H1 (cell line): Measurements from ENCODE around the gene NOP16. TPM values are rescaled to one million over a fixed set of nuclear protein-coding genes. Genes with fewer than 3 reads are reported as not detected.

Source experiments
- CTCF ChIA-PET: fragments of 300-600 bp; sonication (Branson Sonifier 250); formaldehyde crosslinking; loops from one replicate; lab custom pipeline; 2021; ENCODE audit not compliant: partially characterized antibody; lab: Charles Lee
- POLR2A ChIA-PET: fragments of 300-600 bp; sonication (Branson Sonifier 250); formaldehyde crosslinking; loops from one replicate; lab custom pipeline; 2021; ENCODE audit warnings: inconsistent platforms; ENCODE audit not compliant: partially characterized antibody; lab: Charles Lee
- DNase-seq, 2 experiments: peaks; one replicate each; pipeline versions ENCODE4 v3.0.0 to v3.0.0-alpha.2; 2010 to 2022; ENCODE audit warnings: low spot score in 2 of 2, low read depth in 1 of 2, mixed read lengths in 1 of 2
- FAIRE-seq: peaks from 2 replicates; lab custom pipeline; 2011; peaks lifted over from hg19 to GRCh38; lab: Jason Lieb, UNC
- H2AFZ ChIP-seq: 2 replicates; pipeline ENCODE4 v1.8.1; 2012; ENCODE audit warnings: low read length, inconsistent platforms
- H2AK5ac ChIP-seq: 2 replicates; pipeline ENCODE4 v1.6.1; 2013; ENCODE audit warnings: low read depth, low read length
- H2BK120ac ChIP-seq: replicated peaks from 2 replicates; pipeline ENCODE3; 2013; ENCODE audit warnings: low read depth, low read length, inconsistent platforms
- H2BK12ac ChIP-seq: 2 replicates; pipeline ENCODE4 v1.6.1; 2013; ENCODE audit warnings: low read depth, low read length
- H2BK15ac ChIP-seq: 2 replicates; pipeline ENCODE4 v1.6.1; 2013; ENCODE audit warnings: low read length
- H2BK20ac ChIP-seq: 2 replicates; pipeline ENCODE4 v1.6.1; 2013; ENCODE audit warnings: low read length
- H2BK5ac ChIP-seq: 2 replicates; pipeline ENCODE4 v1.6.1; 2013; ENCODE audit warnings: low read depth, low read length
- H3K14ac ChIP-seq: 2 replicates; pipeline ENCODE4 v1.6.1; 2013; ENCODE audit warnings: inconsistent platforms; ENCODE audit not compliant: insufficient read length
- H3K18ac ChIP-seq: 2 replicates; pipeline ENCODE4 v1.6.1; 2013; ENCODE audit warnings: low read length; ENCODE audit errors: extremely low read depth
- H3K23ac ChIP-seq: 2 replicates; pipeline ENCODE4 v1.6.1; 2013; ENCODE audit warnings: inconsistent platforms; ENCODE audit not compliant: insufficient read length
- H3K23me2 ChIP-seq: 2 replicates; pipeline ENCODE4 v1.6.1; 2013; ENCODE audit warnings: low read depth, low read length
- H3K27ac ChIP-seq: 2 replicates; pipeline ENCODE4 v1.6.1; 2011; ENCODE audit warnings: low read depth, low read length, inconsistent platforms
- H3K27me3 ChIP-seq, 4 experiments: replicated peaks in 1 of 4; 1 replicate in 1 of 4; 2 replicates in 3 of 4; pipeline versions ENCODE4 v1.6.1 to v1.8.1; 2011 to 2013; ENCODE audit warnings: low read length in 3 of 4, mild to moderate bottlenecking in 3 of 4, inconsistent platforms in 2 of 4, mixed read lengths in 2 of 4, moderate library complexity in 1 of 4; ENCODE audit not compliant: control insufficient read depth in 3 of 4, insufficient read depth in 3 of 4; ENCODE audit errors: extremely low read depth in 1 of 4
- H3K36me3 ChIP-seq, 4 experiments: 2 replicates each; pipeline versions ENCODE4 v1.6.1 to v1.8.1; 2011 to 2013; ENCODE audit warnings: mild to moderate bottlenecking in 4 of 4, low read length in 3 of 4, moderate library complexity in 2 of 4, control low read depth in 1 of 4, inconsistent platforms in 1 of 4; ENCODE audit not compliant: insufficient read depth in 4 of 4, control insufficient read depth in 2 of 4
- H3K4ac ChIP-seq: replicated peaks from 2 replicates; pipeline ENCODE3; 2013; ENCODE audit warnings: low read length, low read depth, mixed read lengths, inconsistent platforms; ENCODE audit not compliant: insufficient read length
- H3K4me1 ChIP-seq, 4 experiments: replicated peaks in 1 of 4; 1 replicate in 1 of 4; 2 replicates in 3 of 4; pipeline versions ENCODE4 v1.6.1 to v1.8.1; 2011 to 2013; ENCODE audit warnings: low read length in 3 of 4, inconsistent platforms in 2 of 4, mixed read lengths in 1 of 4; ENCODE audit not compliant: insufficient read depth in 4 of 4, control insufficient read depth in 3 of 4
- H3K4me2 ChIP-seq, 2 experiments: 2 replicates each; pipeline versions ENCODE4 v1.6.1 to v1.8.1; 2011 to 2013; ENCODE audit warnings: low read depth in 2 of 2, low read length in 2 of 2, control low read depth in 1 of 2, inconsistent platforms in 1 of 2, mild to moderate bottlenecking in 1 of 2; ENCODE audit not compliant: insufficient read depth in 1 of 2
- H3K4me3 ChIP-seq, 4 experiments: fragments of 200-600, 300-600 bp in 1 of 4; sonication (generic), shearing (Covaris generic), sonication (Bioruptor Twin) in 1 of 4; 2 replicates each; pipeline versions ENCODE4 v1.5.1 to v1.8.1; 2011 to 2016; ENCODE audit warnings: low read length in 4 of 4, low read depth in 3 of 4, control low read depth in 2 of 4, inconsistent platforms in 2 of 4, mild to moderate bottlenecking in 2 of 4, mixed read lengths in 1 of 4, moderate library complexity in 1 of 4; ENCODE audit not compliant: insufficient read depth in 2 of 4; ENCODE audit errors: extremely low read depth in 1 of 4
- H3K56ac ChIP-seq: replicated peaks from 2 replicates; pipeline ENCODE3; 2013; ENCODE audit warnings: low read depth, mild to moderate bottlenecking, mixed read lengths, low read length, inconsistent platforms; ENCODE audit not compliant: insufficient read length
- H3K79me1 ChIP-seq: 2 replicates; pipeline ENCODE4 v1.6.1; 2013; ENCODE audit warnings: low read depth, low read length, control low read depth
- H3K79me2 ChIP-seq, 2 experiments: 2 replicates each; pipeline versions ENCODE4 v1.6.1 to v1.8.1; 2012 to 2013; ENCODE audit warnings: low read length in 2 of 2, mild to moderate bottlenecking in 2 of 2, inconsistent platforms in 1 of 2; ENCODE audit not compliant: insufficient read depth in 2 of 2, control insufficient read depth in 1 of 2
- H3K9ac ChIP-seq, 4 experiments: replicated peaks in 1 of 4; 1 replicate in 1 of 4; 2 replicates in 3 of 4; pipeline versions ENCODE4 v1.6.1 to v1.8.1; 2011 to 2013; ENCODE audit warnings: low read depth in 3 of 4, low read length in 3 of 4, control low read depth in 2 of 4, mild to moderate bottlenecking in 2 of 4, moderate library complexity in 2 of 4, inconsistent platforms in 1 of 4; ENCODE audit errors: extremely low read depth in 1 of 4
- H3K9me3 ChIP-seq, 2 experiments: 2 replicates each; pipeline versions ENCODE4 v1.6.1 to v1.8.1; 2012 to 2013; ENCODE audit warnings: mild to moderate bottlenecking in 2 of 2, moderate library complexity in 2 of 2, control low read depth in 1 of 2, inconsistent platforms in 1 of 2, low read depth in 1 of 2, low read length in 1 of 2, mixed read lengths in 1 of 2; ENCODE audit not compliant: insufficient read depth in 2 of 2
- H4K20me1 ChIP-seq, 2 experiments: replicated peaks in 1 of 2; 2 replicates each; pipeline versions ENCODE3 to v1.8.1; 2011 to 2013; ENCODE audit warnings: inconsistent platforms in 2 of 2, low read length in 2 of 2, mild to moderate bottlenecking in 1 of 2; ENCODE audit not compliant: insufficient read depth in 2 of 2, control insufficient read depth in 1 of 2
- H4K5ac ChIP-seq: 2 replicates; pipeline ENCODE4 v1.6.1; 2013; ENCODE audit warnings: low read length, low read depth, mixed read lengths, inconsistent platforms; ENCODE audit not compliant: insufficient read length
- H4K8ac ChIP-seq: 2 replicates; pipeline ENCODE4 v1.8.0; 2013; ENCODE audit warnings: mild to moderate bottlenecking, moderate library complexity, low read length, inconsistent platforms; ENCODE audit not compliant: insufficient read depth; ENCODE audit errors: extremely low read depth
- H4K91ac ChIP-seq: replicated peaks from 2 replicates; pipeline ENCODE3; 2013; ENCODE audit warnings: low read length, mixed read lengths, inconsistent platforms; ENCODE audit not compliant: insufficient read length
- GTF2F1 ChIP-seq: IDR thresholded peaks from 2 replicates; pipeline ENCODE4 v1.6.1; 2012; ENCODE audit warnings: low read depth, low read length, improper control_type of control experiment, borderline replicate concordance
- WGBS, 2 experiments: shearing (Covaris generic) in 1 of 2; methylation state at CpG; one replicate each; pipeline versions ENCODE4 v1.1.6 to v1.1.7; 2013 to 2015; ENCODE audit warnings: low lambda C conversion rate in 2 of 2, mixed read lengths in 2 of 2, inconsistent platforms in 1 of 2, low coverage in 1 of 2, missing lambda C conversion rate in 1 of 2; ENCODE audit not compliant: insufficient replicate concordance in 2 of 2, insufficient coverage in 1 of 2, insufficient read length in 1 of 2; ENCODE audit errors: extremely low coverage in 1 of 2, missing lambda C conversion rate in 1 of 2; 5-methylcytosine and 5-hydroxymethylcytosine counted together
- polyA plus RNA-seq, 7 experiments: library from polyadenylated mRNA; depleted of rRNA in 3 of 7; stranded (reverse) in 5 of 7; unstranded in 2 of 7; fragments of >200 nt in 5 of 7; fragments of 200-250 nt in 2 of 7; gene quantifications; 1 replicate in 5 of 7; 2 replicates in 1 of 7; 4 replicates in 1 of 7; pipeline versions ENCODE4 v1.2.1 to v1.2.3, GENCODE V29; 2011 to 2013; ENCODE audit warnings: missing spikeins in 2 of 7, mixed read lengths in 2 of 7
- total RNA-seq: library from RNA; stranded (reverse); fragmentation: NEBNext Ultra II Directional; extraction: Animal tissue kit (Norgen Biotek cat#: 25700); gene quantifications from 2 replicates; pipeline ENCODE4 v1.2.1, GENCODE V29; 2021

NOP16 gene
- total and polyA plus RNA-seq, 2 of the 8 experiments (the other 6 are each of a cell fraction or from before 2014, with no cell fraction given): 46.9 to 65.2 TPM

DNA sequence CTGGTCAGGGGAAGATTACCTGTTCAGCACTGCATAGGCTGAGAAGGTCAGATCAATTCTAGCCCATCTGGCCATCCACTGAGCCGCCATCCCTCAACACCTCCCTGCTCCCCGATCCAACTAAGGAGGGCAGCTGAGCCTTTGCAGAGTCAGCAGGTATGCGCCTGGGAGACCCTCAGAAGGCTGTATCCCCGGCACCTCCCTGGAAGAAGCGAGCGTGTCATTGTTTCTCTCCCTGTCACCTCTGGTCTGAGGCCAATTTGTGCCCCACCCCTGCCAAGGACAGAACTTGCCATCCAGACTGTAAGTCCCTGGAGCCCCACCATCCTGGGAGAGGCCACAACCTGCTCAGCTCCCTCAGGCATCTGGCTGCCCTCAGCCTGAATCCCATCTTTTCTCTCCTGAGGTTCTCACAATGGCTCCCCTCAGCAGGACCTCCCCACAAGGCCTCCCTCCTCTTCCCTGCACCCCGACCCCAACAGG is 25.4 kb upstream of the NOP16 start:
- ChIA-PET CTCF (interaction anchor here (0.5 kb wide), 1 partner anchor 138 kb away, joined by 3 read pairs; no protein-coding TSS in a partner anchor), POLR2A (no interaction called here)
- Histone ChIP-seq H2BK15ac (no peak overlapping the region), H3K4me2 (no peak overlapping the region), H3K36me3 (0 out of 8 replicates have a peak, but pooled peaks cover 0 to 2% (median 0%) of the 10 kb centered on the region in 4 experiments), H3K4ac (no peak overlapping the region), H3K23ac (no peak overlapping the region), H2BK120ac (no peak overlapping the region), H3K79me1 (no peaks in the 10 kb centered on the region), H3K14ac (no peak overlapping the region), H3K9ac (no peak overlapping the region), H3K4me3 (no peak overlapping the region), H2BK5ac (no peak overlapping the region), H3K79me2 (no peaks in the 10 kb centered on the region), H2BK20ac (no peak overlapping the region), H3K18ac (no peak overlapping the region), H3K27ac (no peak overlapping the region), H3K4me1 (peaks cover 0 to 3% (median 0%) of the 10 kb centered on the region in 4 experiments; a peak in 4 of 7 replicates), H4K5ac (no peak overlapping the region), H4K8ac (no peak overlapping the region; the same call in 1 of the 2 replicates), H3K56ac (no peak overlapping the region), H2BK12ac (no peak overlapping the region), H4K20me1 (peaks cover 0 to 2% of the 10 kb centered on the region in 2 experiments), H3K27me3 (peaks cover 0 to 11% (median 9%) of the 10 kb centered on the region in 4 experiments; a peak in 6 of 7 replicates), H4K91ac (no peak overlapping the region), H3K9me3 (no peaks in the 10 kb centered on the region; a peak in 1 of 4 replicates), H3K23me2 (no peaks in the 10 kb centered on the region; the same call in 1 of the 2 replicates), H2AFZ (no peak overlapping the region), H2AK5ac (no peak overlapping the region)
- FAIRE-seq: no peak
- DNase-seq: no peak
- 73% methylated on average over 7 of the region's 7 CpGs; no CpG with 5 or more reads in 1 of the 2 experiments for WGBS, 2 experiments
- no peak for TF ChIP-seq GTF2F1
